GM12891 (cell line): ENCODE data around the gene SNX32.
A peak's percentile ranks its signal among the peaks of the same experiment; 100 is the strongest.

Experiments
- POLR2A ChIP-seq: IDR thresholded peaks from 2 replicates; pipeline ENCODE4 v1.6.1; 2011; ENCODE audit warnings: low read depth, low read length, control low read depth
- POLR2AphosphoS5 ChIP-seq: IDR thresholded peaks from 2 replicates; pipeline ENCODE4 v1.6.1; 2011; ENCODE audit warnings: low read depth, low read length, control low read depth
- TAF1 ChIP-seq: IDR thresholded peaks from 2 replicates; pipeline ENCODE4 v1.6.1; 2011; ENCODE audit warnings: low read depth, low read length, control low read depth

- TF ChIP-seq POLR2AphosphoS5 (peak; percentile 58), POLR2A (peak; percentile 27; the same call in 1 of the 2 replicates), TAF1 (no peak)
Observed at GRCh38 chr11:65850217-65851082, 16.7 kb downstream of the SNX32 start.
